Panc1 (cell line): ENCODE data around the gene IGSF21.

Experiments used
- POLR2AphosphoS5 ChIP-seq: IDR thresholded peaks from 2 replicates; pipeline ENCODE4 v1.6.1; 2012; ENCODE audit warnings: mild to moderate bottlenecking, low read depth, low read length, moderate library complexity
- TF ChIP-seq, protein P1 (sequence below): fragments of 450-650 bp; IDR thresholded peaks from 2 replicates; pipeline ENCODE4 v1.5.1; 2017; ENCODE audit warnings: mild to moderate bottlenecking

DNA sequence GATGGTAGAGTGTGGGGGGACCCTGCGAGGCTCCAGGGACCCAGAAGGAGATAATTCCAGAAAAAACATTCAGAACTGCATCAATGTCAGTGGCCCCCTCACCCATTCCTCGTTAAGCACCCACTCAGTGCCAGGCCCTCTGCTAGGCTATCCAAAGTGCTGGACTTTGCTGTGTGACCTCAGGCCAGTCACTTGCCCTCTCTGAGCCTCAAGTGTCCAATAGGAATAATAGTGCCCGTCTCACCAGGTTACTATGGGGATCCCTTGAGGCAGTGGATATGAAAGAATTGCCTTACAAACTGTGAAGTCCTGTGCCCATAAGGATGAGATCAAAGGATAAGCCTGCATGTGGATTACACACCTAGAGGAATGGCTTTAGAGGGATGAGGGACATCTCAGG, 83.4 kb downstream of the IGSF21 start:
- TF ChIP-seq, protein P1, sequence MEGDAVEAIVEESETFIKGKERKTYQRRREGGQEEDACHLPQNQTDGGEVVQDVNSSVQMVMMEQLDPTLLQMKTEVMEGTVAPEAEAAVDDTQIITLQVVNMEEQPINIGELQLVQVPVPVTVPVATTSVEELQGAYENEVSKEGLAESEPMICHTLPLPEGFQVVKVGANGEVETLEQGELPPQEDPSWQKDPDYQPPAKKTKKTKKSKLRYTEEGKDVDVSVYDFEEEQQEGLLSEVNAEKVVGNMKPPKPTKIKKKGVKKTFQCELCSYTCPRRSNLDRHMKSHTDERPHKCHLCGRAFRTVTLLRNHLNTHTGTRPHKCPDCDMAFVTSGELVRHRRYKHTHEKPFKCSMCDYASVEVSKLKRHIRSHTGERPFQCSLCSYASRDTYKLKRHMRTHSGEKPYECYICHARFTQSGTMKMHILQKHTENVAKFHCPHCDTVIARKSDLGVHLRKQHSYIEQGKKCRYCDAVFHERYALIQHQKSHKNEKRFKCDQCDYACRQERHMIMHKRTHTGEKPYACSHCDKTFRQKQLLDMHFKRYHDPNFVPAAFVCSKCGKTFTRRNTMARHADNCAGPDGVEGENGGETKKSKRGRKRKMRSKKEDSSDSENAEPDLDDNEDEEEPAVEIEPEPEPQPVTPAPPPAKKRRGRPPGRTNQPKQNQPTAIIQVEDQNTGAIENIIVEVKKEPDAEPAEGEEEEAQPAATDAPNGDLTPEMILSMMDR, result no peak
- TF ChIP-seq POLR2AphosphoS5, result no peak
